Measurements from ENCODE around the gene TSPAN11.

Gene TSPAN11

DNA sequence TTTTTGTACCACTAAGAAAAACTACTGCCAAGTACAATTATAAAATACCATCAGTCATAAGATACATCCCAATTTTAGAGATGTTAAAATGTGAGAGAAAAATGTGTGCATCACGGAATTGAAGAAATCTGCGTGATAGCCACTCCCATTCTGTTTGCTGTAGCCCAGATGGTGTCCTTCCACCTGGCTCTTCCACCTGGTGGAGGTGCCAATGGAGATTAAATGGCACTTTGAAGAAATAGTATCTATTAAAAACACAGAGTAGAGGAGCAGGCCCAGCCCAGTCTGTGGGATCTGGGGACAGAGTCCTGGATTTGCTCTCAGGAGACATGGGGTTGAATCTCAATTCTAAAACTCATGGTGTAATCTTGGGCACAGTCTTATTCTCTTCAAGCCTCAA is 35.5 kb downstream of the TSPAN11 start:
- no peak for DNase-seq

DNA sequence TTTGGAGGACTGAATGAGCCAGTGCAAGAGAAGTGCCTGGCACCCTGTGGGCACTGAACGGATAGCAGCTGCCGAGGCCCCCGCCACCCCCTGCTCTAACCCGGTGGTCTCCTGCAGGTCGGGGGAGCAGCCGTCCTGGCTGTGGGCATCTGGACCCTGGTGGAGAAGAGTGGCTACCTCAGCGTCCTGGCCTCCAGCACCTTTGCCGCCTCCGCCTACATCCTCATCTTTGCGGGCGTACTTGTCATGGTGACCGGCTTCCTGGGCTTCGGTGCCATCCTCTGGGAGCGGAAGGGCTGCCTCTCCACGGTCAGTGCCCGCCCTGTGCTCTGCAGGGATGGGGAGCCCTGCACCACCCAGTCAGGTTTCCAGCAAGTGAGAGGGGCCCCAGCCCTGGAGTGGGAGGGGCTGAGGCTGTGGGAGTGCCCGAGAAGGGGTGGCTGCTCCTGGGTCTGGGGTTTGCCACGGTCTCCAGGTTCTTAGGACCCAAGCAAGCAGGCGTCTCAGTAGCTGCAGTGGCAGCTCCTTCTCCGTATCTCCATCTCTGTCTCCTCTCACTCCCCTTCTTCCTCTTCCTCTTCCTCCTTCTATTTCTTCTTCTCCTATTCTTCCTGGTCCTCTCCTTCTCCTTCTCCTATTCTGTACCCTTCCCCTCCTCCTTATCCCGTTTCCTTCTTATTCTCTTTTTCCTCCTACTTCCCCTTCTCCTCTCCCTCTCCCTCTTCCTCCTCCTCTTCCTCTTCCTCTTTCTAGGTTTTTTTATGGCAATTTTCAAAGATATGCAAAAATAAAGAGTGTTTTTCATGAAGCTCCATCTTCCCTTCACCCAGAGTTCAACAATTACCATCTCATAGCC is 37.4 kb downstream of the TSPAN11 start:
- no peak for DNase-seq

DNA sequence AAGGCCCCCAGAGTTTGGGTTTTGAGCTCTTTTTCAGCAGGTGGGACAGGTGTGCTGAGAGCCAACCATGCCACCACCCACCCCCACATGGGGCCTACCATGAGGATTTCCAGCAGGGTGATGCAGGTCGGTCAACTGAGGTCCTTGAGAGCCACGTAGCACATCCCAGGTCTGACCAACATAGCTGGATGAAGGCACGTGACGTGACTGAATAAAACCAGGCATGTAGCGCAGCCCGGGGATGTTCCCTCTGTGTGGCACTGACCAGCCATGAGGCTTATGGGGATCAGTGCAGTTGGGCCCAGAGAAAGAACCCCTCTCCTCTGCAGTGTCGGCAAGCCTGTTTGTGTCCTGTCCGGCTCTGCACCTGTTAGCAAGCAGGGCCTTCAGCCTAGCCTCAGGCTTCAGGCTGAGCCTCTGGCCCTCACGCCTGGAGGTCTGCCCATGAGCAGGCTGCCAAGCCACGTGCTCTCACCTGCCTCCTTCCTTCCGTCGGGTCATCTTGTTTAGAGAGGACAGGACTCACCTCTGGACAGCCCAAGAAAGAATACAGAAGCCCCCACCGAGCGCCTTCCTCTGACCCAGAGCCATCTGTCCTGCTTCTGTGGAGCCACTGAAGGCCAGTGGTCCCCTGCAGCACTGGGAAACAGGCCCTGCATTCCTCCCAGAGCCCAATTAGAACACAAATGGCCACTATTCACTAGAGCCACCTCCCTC is 38.5 kb downstream of the TSPAN11 start:
- DNase-seq, result no peak

DNA sequence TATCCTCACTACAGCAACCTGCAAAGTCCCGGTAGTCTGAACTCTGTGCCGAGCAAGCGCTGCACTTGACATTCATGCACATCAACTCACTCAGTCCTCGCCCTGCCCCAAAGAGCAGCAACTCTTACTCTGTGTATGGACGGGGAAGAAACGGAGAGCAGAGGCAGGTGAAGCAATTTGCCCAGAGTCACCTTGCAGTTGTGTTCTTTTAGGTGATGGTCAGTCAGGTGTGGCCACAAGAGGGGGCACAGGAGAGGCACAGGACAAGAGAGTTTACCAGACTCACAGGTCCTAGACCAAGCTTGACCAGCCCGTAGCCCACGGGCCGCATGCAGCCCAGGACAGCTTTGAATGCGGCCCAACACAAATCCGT is 39.1 kb downstream of the TSPAN11 start:
- DNase-seq, result no peak

DNA sequence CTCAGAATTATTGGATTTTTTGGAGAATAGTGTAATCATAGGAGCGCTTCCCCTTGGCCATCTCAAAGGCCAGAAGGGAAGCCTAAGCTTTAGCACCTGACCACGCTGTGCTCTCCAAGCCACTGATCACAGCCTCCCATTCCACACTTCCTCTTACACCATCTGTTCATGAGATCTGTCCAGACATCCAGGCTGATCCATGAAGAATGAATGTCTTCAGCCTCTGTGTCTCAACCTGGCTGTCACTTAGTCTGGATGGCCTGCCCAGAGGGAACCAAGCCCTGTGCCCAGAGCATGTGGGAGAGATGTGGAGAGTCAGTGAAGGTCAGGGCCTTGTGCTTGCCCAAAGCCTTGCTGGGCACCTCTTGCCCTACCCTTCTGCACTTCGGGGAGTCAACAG is 40.5 kb downstream of the TSPAN11 start:
- no peak for DNase-seq

DNA sequence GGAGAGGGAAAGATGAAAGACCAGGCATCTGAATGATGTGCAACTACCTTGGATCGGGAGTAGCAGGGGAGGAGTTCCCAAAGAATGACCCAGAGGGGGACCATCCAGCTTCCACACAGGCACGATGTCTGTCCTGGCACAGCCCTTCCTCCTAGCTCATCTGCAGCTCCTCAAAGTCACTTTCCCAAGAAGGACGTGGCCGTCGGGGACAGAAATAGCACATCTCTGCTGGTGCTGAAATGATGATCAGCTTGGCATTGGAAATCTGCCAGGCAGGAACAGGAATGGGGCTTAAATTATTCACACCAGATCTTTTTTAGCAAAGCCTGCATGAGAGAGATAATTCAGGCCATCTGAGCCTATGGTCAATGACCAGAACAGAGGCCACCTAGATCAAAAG is 41.7 kb downstream of the TSPAN11 start:
- DNase-seq, result no peak

DNA sequence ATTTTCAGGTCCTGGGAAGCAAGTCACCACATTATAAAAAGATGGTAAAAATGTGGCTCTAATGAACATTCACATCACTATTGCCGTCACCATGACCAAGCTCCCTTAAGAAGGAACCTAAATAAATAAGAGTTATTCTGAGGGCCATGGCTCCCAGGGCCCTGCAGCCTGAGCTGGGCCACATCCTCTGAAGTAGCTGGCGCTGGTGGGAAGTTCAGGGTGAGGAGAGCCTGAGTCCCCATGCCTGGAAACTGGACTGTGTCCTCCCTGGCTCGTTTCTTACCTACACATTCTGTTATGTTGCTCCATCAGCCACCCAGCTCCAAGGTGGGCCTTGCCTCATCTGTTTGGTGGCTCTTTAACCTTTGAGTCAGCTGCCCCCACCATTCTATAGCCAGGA is 42.5 kb downstream of the TSPAN11 start:
- no peak for DNase-seq

DNA sequence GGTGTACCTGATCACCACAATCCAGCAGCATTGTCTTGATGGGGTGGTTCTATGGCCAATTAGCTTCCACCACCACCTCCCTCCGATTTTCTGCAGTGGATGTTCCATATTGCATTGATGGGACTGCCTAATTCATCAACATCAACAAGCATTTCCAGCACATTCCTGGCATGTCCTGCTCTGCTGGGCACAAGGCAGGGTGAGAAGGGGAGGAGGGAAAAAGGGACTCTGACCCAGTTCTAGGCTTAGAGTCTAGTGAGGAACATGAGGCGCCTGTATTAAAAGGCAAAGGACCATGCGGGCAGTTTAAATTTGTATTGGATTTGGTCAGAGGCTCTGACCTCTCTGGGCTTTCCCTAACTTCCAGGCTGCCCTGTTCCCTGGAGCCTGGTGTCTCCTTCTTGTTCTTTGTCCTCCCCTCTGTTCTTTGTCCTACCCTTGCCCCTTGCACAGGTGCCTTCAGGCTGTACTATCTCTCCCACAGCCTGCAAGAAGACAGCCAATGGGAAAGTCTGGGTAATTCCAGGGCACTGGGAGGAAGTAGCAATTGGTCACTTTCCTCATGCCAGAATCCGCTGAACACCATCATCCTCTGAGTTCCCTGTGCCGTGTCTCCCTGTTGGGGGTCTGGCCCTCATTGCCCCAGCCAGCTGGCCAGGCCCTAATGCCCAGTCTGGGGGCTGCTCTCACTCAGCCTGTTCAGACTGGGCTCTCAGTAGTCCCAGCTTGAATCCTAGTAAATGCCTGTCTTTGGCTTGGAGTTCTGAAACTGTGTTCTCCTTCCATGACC is 43.3 kb downstream of the TSPAN11 start:
- DNase-seq, result no peak

DNA sequence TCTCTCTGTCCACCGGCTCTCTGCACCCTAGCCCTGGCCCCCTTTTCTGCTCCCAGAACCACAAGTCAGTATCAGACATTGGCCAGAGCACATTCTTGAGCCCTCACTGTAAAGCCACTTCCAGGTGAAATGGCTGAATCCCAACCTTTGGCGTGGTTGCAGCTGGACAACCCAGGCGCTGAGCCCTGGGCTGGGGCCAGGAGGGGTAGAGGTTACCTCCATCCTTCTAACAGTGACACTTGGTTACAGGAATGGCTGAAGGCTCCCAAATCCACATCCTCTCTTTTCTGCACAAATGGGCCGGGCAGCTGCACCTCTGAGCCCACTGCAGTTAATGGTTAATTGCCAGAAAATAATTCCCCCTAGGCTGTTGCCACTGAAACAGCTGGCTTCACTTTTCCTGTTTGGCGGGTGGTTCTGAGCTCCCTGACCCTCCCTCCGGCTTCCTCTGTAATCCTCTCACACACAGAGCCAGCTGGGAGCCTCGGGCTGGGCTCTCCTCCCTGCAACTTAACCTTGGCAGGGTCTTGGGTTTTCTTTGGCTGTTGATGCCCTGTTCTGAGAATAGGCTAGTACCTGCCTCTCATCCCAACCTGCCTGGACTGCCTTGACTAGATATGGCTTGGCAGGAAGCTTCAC is 44.1 kb downstream of the TSPAN11 start:
- no peak for DNase-seq

DNA sequence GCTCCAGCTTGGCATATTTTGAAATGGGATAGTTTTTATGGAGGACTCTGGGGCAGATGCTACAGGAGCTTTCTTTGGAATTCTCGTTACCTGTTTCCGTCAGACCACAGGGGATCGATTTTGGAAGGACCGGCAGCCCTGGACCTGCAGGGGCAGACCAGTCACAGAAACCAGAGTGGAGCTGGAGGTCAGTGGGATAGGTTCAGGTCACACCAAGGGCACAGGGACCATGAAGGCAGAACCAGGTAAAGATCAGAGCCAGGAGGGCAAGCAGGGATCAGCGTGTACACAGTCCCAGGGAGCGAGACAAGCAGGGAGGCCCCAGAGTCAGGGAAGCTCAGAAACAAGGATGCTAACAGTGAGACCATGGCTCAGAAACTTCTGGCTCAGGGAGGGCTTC is 45.5 kb downstream of the TSPAN11 start:
- DNase-seq, result no peak

DNA sequence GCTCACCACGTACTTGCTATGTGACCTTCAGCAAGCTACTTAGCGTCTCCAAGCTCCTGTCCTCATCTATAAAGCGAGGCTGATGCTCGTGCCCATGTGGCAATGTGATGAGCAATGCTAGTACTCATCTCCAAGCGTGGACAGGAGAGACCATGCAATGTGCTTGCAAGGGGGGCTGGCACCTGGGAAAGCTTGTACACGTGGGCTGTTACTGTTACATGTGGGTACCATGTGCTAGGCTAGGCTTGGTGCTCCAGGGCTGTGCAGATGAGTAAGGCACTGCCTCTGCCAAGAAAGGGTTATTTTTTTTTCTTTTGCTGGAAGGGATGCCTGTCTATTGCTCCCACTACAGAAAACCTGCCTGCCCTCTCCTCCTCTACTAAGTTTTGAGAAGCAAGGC is 46.6 kb downstream of the TSPAN11 start:
- DNase-seq, result no peak

DNA sequence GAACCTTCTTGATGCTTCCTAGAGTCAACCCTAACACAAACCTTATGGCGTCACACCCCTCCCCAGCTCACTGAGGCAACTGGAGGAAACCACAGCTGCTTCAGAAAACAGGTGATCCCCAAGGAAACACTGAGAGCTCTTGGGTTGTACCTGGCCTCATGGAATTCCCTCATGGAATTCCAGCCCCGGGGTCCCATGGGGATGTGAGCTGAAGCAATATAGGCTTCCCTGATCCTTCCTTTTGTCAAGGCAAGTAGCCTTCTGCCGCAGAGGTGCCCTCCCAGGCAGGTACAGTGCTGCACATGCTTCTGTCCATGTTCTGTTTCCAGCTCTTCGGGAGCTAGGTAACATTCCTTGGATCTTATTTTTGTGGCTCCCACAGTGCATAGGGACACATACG is 47.3 kb downstream of the TSPAN11 start:
- no peak for DNase-seq

DNA sequence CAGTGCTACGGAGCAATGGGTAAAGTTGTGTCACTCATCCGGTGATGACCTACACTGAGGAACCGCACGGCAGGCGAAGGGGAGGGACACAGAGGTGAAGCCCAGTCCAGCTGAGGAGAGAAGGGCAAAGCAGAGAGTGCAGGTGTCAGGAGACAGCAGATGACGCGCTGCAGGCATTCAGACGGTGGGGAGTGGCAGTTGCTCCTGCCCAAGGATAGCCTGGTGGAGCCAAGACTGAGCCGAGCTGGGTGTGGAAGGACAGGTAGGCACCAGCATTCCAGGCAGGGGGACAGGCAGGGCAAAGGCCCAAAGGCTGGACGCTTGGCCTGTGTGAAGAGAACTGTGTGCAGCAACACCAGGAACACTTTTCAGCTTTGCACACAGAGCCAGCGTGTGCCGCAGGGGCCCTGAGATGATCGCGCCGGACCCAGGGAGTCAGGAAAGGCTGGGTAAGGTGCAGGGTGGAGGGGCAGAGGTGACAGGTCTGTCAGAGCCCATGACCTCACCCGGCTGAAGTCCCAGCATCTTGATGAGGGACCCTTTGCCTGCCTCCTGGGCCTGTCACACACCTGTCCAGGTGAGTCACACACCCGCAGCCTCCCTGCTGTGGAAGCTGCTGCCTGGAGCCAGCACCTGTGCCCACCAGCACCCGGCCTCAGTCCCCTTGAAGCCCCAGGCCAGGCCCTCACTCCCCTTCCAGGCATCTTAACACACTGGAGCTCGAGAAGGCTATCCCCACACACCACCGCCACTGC is 48.4 kb downstream of the TSPAN11 start:
- DNase-seq, result no peak

DNA sequence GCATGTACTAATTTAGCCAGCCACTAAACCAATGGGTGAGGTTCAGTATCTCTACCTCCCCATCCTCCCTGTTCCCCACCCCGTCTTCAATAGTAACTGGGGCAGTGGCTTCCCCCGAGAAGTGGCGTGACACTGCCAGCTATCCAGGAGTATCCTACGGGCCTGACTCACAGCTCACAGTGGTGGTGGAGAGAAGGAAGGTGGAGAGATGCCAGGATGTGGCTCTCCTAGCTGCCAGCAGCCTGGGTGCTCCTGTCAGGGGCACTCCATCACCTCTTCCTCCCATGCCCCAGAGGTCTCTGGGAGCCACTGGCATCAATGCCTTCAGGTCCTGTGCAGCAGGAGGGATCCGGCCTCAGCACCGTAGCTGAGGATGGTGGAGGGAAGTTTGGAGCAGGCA is 49.0 kb downstream of the TSPAN11 start:
- no peak for DNase-seq

DNA sequence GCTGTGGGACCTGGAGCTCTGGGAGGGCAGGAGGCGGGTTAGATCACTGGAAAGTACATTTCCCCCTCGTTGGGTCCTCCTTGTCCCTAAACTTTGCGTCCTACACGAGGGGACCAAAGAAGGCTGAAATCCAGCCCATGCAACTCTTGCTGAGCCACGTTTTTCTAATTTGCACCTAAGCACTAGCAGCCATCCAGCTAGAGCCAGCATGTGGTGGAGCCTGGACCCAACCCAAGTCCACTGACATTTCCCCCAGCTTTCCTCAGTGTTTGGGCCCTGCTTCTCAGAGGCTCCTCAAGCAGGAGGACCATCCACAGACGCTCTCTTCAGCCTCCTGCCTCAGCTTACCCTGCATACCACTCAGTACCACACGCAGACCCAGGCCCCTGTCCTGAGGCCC is 49.7 kb downstream of the TSPAN11 start:
- DNase-seq, result no peak

DNA sequence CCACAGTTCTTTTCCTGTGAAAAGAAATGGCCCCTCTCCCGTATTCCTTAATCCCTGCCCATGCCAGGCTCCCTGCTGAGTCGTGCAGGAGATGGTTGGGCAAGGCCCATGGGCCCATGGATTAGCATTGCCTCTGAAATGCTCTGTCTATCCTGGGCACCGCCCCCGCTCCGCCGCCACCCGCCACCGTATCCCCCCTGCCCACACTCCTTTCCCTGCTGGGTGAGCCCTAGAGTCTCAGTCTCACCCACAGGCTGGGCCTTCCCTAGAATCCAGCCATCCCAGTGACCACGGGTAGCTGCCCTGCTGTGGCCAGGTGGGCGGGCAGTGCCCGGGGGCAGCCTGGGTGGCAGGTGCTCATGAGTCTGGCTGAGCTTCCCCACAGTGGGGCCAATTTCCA is 50.6 kb downstream of the TSPAN11 start:
- no peak for DNase-seq

DNA sequence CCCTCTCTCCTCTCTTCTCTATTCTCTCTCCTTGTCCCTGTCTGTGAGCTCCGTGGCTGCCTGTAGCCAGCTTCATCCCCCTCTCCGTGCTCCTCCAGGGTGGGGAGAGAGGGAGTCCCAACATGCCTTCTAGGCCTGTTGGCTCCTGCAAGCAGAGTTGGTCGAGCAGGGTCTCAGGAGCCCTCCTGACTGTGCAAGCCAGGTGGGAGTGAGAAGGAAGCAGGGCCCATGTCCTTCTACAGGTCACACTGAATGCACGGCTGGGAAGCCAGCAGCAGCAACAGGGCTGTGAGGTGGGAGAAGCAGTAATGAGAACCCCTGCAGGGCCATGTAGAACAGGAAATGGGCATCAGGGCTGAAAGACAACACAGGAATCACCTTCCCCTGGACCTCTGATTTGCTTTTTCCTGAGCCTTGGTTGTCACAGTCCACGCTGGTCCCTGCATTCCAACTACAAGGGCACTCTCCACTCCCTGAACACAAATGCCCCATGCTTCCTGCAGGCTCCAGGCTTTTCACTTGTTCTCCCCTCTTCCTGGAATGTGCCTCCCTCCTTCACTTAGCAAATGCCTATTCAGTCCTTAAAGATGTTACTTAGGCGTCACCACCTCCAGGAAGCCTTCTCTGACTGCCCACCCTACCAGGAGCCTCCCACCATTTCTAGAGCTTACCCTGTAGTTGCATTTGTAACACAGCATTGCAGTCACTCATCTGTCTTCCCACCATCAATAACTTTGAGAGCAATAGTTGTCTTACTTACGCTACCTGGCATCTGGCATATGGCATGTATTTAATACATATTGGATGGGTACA is 51.2 kb downstream of the TSPAN11 start:
- DNase-seq, result no peak

DNA sequence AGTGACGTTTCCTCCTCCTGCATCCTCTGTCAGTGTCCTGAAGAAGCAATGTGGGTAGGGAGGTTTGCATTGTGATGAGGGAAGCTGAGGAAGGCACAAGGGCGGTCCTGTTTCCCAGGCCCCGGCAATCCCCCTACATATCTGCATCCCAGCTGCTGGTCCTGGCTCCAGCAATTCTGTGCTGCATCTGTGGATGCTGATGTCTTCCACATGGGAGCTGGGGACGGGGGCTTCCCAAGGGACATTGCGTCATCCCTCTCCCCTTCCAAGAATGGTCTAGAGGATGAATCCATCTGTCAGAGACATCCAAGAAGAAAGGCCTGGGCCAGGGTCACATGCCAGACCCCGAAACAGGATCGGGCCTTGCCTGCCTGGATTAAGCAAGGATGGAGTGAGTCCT is 52.1 kb downstream of the TSPAN11 start:
- DNase-seq, result no peak

DNA sequence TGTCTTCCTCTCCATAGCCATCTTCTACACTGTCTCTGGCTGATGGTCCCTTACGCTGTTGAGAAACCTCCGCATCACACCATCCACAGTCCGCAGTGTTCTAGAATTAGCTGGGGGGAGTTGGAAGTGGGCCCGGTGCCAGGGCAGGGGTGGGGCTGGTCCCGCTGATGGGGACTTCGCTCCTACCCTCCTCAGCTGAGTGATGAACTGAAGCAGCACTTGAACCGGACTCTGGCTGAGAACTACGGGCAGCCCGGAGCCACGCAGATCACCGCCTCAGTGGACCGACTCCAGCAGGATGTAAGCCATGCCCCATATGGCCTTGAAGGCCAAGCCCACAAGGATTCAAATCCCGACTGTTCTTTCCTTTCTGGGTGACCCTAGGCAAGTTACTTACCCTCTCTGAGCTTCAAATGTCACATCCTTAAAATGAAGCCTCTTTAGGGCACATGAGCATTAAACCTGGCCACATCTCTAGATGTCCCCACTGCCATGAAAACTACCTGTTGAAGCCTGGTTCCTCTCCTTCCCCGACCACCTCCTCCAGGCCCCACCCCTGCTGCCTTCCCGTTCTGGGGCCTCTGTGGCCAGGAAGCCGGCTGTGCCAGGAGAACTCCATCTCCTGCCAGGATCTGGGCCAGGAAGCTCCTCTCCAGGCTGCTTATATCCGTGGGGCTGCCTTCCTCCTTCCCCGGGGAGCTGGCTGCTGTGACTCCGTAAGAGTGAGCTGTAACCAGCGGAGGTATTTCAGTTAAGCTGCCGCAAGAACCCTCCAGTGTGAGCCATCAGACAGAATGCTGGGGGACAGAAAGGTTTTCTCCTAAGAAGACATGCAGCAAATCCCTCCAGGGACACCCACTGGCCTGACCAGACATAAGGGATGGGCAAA is 53.1 kb downstream of the TSPAN11 start:
- DNase-seq, result no peak

DNA sequence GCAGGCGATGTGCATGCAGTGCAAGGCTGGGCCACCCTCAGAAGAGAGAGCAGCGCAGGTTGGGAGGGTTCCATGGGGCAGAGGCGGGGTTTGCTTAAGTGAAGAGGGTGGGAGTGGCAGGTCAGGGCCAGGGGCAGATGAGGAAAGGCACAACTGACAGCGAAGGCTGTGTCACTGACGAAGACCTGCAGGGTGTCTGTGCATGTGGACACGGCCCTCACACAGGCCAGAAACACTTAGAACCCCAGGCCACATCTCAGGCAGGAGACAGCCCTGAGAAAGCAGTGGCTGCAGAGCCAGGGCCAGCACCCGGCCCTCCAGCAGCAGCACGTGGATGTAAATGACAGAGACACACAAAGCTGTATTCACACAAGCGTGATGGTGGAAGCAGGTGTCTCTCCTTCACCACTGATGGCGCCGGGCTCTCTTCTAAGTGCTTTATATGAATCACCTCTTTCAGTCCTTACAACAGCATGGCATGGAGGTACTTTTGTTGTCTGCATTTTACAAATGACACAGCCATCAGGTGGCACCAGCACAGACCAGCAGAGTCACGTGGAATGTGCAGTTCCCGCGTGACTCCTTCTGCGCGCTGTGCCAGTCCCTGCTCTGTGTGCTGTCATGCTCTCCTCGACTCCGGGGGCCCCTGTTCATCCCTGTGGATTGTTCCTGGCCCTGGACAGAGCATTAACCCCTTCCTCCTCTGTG is 54.6 kb downstream of the TSPAN11 start:
- DNase-seq, result no peak
